GM20431 (cell line): Measurements from ENCODE around the gene HSPA9.

Experiments used
- in situ Hi-C: fragments of 300-500 bp; cut with MseI, MboI; formaldehyde crosslinking; loops from one replicate; pipeline ENCODE4 v1.15.0; 2020; ENCODE audit warnings: low sequenced_read_pairs; ENCODE audit not compliant: unreplicated experiment

Gene HSPA9

DNA sequence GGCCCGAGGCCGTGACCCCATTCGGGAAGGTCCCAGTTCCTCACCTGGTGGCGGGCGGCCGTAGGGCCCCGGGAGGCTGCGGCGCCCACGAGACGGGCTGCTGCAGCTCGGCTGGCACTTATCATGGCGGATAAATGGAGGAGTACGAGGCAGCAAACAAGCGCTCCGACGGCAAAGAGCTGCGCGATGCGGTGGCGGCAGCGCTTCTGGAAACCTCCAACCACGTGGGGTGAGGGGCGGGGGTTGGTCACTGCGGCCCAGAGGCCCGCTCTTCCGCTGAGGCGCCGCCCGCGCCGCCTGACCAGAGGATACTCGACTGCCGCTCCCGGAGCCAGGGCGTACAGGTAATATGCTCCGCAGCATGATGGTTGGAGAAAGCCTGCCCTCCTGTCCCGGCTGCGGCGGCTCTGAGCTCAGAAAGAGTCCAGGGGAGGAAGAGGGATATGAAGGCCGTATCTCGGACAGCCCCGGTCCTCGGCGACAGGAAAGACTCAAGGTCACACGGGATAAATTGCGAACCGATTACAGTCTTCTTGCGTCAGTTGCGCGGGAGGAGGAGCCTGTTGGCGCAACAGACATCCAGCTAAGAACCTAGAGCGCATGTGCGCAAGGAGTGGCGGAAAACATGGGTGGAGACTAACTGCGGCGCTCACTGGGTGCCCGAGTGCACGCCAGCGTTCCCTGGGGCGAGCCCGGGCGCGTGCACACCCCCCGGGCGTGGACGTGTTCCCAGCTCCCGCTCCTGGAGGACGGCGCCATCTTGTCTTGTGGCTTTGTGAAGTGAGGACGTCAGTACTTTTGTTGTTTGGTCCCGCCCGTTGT, at the start of gene HSPA9:
Gene HSPA9, minus strand, starts transcription at position 208 of the 822 bp plus-strand sequence. Its CDS starts 83 bp downstream, at position 125.
- in situ Hi-C loops: loop anchor here (25.0 kb wide), 1 partner anchor 687 kb away; no protein-coding TSS in a partner anchor

DNA sequence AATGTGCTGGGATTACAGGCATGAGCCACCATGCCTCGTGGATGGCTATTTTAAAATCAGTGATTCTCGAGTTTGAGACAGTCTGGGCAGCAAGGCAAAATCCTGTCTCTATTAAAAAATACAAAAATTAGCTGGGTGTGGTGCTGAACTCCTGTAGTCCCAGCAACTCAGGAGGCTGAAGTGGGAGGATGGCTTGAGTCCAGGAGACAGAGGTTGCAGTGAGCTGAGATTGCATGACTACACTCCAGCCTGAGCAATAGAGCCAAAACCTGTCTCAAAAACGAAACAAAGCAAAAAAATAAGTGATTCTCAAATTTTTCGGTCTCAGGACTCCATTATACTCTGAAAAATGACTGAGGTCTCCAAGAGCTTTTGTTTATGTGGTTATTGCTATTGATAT, 47.9 kb upstream of the HSPA9 start:
- in situ Hi-C loops: no loop called here

DNA sequence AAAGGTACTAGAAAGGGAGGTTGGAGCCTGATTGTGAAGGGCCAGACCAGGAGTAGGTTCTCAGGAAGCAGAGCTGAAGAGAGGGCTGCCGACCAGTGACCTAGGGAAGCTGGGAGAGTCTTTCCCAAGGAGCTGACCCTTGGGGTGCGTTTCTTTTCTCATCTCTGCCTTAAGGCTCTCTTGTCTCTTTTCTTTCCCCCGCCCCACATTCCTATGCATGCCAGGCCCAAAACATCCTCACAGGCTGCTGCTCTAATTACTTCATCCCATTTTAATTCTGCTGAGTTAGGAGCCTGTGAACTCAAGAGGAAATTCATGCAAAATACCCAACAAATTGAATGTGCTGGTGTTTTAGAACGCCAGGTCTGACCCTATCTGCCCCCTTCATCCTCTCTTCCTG, 46.9 kb upstream of the HSPA9 start:
- in situ Hi-C loops: no loop called here

DNA sequence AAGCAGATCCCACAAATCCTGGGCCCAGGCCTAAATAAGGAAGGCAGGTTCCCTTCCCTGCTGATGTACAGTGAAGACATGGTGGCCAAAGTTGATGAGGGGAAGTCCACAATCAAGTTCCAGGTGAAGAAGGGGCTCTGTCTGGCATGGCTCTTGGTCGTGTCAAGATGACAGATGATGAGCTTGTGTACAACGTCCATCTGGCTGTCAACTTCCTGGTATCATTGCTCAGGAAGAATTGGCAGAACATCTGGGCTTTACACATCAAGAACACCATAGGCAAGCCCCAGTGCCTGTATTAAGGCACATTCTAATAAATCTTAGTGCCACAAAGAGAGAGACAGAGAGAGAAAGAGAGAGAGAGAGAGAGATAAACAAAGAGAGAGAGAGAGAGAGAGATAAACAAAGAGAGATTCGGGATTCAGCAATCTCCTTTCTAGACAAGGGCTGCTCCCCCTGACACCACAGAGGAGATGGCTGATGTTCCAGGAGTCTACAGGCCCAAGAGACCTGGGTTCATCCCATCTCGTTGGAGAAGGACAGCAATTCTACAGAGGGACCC, 45.5 kb upstream of the HSPA9 start:
- in situ Hi-C loops: no loop called here

DNA sequence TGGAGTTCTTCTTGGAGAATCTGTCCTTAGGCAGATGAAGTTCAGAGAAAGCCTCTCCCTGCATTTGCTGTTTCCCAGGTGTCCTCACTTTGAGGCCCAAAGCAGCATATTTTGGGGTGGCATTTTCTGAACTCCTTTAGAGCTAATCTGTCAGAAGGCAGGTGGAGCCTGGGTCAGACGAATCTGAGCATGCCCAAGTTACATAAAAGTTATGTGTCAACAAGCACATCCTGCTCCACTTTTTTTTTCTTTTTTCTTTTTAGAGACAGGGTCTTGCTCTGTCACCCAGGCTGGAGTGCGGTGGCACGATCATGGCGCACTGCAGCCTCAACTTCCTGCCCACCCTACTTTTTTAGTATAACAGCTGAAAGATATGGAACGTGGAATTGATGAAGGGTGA, 41.3 kb upstream of the HSPA9 start:
- in situ Hi-C loops: no loop called here

DNA sequence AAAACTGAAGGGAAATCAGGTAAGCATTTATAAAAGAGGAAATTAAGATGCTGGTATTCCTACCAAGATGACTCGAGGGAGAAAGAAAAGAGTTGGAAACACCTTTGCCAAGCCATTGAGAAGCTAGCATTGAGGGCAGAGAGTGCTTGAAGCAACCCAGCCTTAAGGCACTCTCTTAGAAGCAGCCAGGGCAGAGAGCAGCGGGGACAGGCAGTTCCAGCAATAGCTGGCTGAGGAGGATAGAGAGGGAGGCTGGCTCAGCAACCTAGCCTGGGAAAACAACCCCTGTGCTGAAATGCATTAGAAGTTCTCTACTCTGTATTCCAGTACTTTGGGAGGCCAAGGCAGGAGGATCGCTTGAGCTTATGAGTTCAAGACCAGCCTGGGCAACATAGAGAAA, 40.3 kb upstream of the HSPA9 start:
- in situ Hi-C loops: no loop called here

DNA sequence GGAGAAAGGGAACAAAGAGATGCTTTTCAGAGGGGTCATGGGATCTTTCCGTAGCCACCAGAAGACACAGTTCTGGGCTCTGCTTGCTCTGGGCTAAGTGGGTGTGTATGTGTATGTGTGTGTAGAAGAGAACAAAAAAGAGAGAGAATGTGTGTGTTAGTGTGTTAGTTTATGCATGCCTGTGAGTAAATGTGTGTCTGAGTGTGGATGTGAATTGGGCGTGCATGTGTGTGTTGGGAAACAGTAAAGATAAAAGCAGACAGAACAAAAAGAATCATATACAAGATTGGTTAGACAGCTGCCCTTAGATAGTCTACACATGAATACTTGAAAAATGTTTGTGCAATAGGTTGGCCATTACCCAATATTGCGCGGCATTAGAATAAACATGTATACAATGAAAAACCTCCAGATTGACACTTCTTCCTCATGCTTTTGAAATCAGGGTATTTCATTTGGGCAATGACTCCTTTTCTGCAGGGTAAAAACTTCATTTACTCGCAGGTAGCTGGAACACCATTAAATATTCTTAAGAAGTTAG, 36.5 kb upstream of the HSPA9 start:
- in situ Hi-C loops: no loop called here

DNA sequence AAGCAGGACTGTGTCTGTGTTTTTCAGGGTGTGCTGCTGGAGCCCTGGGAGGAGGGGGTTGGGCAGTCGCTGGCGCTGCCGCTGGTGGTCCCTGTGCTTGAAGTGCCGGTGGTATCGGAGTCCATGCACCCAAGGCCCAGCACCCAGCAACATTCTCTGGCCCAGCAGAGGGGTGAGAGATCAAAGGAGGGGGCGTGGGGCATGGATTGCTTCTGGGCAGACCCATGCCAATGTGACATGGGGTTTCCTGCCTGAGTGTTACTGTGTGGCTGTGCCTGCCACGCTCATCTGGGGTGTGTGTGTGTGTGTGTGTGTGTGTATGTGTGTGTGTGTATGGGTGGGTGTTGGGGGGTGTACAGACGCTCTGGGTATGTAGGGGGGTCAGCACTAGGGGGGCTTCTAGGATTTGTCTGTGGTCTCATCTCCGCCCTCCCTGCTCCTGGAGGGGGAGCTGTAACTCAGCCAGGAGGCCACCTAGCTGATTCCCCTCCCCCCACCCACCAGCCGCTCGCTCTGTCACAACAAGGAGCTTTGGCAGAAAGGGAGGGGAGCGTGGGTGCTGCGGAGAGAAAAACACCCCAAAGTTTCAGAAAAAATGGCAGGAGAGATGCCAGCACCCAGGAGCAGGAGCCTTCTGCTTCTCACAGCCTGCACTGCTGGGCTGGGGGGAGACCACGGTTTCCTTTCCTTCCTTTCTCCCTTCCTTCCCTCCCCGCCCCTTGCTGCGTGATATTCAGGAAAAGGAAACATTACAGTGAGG, 35.9 kb upstream of the HSPA9 start:
- in situ Hi-C loops: no loop called here

DNA sequence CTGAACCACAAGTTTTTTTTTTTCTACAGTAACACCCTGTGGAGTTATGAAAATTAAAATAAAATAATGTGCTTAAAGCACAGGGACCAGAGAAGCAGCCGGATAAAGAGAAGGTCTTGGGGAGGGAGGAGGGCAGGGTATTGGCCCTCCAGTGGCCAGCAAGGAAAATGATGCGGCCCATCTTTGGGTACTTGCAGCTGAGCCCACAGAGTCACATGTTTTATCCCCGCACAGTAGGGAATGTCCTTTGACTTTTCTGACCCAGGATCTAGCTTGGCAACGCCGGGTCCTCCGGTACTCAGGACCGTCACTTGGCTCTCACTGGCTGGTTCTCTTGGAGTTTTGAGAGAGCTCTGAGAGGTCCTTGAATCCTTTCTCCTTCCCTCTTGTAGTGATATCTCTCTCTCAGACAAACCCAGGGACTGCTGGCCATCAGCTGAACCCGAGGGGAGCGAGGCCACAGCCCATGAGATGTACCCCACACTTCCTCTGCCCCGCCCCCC, 35.3 kb upstream of the HSPA9 start:
- in situ Hi-C loops: no loop called here

DNA sequence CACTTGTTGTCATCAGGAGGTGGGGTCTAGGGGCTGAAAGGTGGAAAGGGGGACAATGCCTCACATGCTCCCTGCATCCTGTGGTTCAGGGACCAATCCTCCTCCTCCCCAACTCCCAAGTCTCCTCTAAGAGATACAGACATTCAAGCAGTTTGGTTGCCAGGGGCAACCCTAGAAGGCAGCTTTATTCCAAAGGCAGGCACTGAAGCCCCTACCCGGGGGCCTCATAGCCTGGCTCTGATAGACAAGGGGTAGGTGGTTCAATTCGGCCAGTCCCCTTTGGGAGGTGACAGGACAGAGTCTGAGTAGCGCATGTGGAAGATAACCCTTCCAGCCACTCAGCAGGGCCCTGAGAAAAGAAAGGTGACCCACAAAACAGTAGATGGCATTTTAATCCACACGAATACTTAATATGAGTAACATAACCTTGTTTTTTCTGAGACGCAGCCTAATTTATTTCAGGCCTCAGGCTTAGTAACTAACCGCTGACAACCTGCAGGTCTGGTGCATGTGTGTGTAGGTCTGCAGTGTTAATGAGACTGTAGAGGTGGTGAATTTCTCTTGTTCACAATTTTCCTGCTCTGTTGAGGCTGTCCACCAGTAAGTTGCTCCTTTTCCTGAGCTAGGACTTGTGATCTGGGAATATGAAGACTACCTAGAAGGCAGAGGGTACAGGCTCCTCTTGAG, 31.3 kb upstream of the HSPA9 start:
- in situ Hi-C loops: no loop called here

DNA sequence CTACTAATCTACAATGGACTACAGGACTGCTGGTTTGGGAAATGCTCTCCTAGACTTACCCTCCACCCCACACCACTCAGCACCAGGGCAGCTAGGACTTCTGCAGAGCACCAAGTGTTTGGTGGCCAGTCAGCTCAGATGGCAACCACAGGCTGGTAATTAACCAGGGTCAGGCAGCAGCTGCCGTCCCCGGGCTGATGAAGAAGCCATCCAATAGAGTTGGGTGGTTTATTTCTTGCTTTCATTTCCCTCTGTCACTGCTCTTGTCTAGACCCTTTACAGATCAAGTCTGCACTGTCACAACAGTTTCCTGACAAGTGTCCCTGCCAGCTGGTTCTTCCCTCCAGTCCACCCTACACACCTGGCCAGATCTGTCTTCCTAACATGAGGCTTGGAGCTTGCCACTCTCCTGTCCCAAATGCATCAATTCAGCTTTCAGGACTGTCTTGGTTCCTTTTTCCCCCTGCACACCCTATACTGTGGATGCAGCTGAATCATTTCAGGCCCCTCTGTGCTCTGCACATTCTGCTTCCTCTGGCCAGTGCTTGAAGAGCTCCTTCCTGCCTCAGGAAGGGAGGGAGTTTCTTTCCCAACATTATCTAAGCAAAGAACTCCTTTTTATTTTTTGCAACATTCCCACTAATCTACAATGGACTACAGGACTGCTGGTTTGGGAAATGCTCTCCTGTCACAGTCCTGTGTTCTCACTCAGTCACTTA, 30.2 kb upstream of the HSPA9 start:
- in situ Hi-C loops: no loop called here

DNA sequence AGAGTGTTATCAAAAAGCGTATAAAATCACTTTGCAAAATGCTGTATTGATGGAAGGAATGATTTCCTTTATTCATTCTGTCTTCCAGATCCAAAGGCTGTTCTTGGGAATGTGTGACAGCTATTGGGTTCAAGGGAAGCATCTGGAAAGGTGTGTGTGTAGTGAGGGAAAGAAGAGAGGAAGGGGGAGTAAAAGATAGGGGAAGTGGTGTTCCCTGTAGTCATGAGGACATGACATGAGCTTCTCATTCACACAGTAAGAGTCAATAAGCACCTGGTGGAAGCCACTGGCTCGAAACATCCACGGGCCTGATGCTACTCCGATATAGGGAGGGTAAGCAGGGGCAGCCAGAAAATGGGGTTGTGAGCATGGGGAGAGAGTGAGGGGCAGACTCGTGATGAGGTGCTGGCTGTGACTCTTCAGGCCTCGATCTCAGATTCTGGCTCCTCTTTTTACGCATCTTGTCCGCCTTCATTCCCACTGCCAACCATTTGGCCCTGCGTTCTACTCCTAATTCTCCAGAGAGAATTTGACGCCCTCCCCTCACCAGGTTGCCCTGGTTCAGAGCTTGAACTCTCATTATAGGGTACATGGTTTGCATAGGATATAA, 29.1 kb upstream of the HSPA9 start:
- in situ Hi-C loops: no loop called here

DNA sequence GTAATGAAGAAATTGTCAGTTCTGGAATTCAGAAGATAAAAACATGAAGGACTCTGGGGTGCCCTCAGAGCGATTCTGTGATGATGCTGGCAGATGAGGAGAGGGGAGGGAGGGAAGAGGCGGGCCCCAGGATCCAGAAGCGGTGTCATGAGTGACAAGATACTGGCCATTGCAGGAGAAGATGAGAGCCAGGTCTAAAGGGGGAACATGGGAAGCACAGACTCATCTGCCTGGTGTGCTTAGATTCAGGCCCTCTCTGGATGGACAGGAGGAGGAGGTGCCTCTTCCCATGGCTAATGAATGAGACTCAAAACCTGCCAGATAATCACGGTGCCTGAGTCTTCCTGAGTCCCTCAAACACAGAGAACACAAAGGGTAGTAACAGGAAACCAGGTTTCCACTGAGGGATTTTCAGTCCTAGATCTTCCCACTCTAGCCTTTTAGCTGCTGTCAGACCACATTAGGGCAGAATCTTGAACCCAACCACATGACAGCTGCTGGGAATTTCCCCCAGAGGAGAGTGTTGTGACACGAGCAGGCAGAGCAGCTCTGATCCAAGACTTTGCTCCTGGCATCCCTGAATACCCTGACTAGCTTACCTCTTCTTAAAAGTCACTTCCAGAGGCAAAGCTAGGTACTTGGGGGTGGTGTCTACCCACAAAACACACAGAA, 28.2 kb upstream of the HSPA9 start:
- in situ Hi-C loops: no loop called here

DNA sequence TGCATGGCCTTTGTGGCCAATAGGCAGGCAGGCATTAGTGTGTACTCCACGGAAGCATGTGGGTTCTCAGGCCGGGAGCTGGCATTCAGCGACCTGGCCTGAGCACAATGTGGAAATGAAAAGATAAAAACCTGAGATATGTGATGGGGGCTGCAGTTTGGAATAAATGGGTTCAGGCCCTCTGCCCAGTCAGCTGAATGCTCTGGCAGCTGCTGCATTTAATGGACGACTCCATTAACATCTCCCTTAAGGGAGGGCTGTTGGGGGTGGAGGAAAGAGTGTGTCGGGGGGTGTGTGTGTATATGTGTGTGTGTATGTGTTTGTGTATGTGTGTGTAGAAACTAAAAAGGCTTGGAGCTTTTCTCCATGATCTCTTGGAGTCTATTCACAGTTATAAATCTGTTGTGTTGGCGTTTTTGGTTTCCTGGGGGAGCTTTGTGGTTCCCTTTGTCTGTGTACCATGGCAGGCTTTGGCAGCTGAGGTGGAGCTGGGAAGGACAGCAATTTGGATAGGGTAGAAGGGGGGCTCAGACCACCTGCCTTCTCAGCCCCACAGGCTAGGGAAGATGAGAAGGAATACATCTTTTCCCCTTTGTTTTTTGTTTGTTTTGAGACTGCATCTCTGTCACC, 27.3 kb upstream of the HSPA9 start:
- in situ Hi-C loops: no loop called here

DNA sequence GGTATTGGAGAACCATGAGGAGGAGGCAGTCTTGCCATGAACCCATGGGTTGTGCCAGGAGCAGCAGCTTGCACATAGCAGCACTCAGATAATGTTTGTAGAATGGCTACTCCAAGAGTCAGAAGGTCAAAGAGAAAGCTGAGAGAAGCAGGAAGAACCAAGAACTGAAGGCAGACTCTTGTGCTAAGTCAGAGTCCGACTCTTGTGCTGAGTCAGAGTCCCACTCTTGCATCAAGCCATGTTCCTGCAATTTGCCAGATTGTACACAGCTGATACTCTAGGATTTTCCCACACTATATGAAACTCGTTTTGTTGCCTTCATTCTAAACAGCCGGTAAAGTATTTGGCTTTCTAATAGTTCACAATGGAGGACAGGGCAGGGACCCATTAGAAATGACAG, 26.2 kb upstream of the HSPA9 start:
- in situ Hi-C loops: no loop called here

DNA sequence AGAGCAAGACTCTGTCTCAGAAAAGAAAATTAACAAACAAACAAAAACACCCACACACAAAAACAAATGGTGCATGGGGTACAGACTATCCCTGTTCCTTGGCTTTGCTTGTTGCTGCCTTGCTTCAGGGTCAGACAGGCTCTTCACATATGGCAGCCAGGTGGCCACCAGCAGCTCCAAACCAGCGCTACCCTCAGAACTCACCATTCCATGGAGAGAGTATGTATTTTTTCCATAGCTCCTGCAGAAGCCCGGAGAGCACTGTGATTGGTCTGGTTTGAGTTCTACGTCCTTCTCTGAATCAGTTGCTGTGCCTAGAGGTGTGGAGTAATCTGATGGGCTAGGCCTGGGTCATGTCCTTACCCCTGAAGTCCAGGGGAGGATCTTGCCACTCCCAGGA, 25.2 kb upstream of the HSPA9 start:
- in situ Hi-C loops: no loop called here

DNA sequence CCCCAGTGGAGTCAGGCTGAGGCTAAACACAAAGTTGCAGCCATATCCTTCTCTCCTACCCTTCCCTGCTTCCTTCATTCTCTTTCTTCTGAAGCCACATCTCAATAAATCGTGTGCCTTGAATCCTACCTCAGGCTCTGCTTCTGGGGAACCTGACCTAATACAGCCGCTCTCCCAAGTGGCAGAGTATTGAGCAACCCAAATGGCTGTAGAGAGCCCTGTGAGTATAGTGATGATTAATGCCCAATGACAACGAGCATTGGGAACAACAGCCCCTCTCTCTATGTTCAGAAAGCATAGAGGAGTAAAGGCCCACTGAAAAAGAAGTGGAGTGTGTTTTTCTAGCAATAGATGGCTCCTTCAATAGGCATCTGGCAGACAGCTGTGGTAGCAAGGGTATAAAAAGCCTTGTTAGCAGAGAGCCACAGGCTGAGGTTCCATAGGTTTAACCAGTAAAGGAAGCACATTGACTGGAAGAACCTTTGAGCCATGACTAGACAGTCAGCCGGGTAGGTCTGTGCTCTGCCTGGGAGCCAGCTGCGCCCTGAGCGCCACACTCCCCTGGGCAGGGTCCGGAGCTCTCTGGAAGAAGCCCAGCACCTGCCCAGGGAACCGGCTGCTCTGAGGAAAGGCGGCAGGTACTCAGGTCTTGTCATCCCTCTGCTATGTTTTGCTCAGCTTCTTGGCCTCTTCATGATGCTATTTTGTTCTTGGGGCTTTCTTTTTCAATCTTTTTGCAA, 22.6 kb upstream of the HSPA9 start:
- in situ Hi-C loops: loop anchor here (25.0 kb wide), 1 partner anchor 664 kb away; no protein-coding TSS in a partner anchor
